ENCODE measurements around the gene DONSON.
"Not testable (repeated sequence)": the region's sequence is repeated elsewhere in the genome, so short reads cannot be mapped to it uniquely, and the experiment has no call there.

DONSON gene

GRCh38 chr21:33578214-33578613 is 10.3 kb downstream of the DONSON start:
- Mint-ChIP-seq H3K27ac (peak overlapping the region; percentile 30), H3K4me3 (no peak overlapping the region), H3K27me3 (no peaks in the 10 kb centered on the region), H3K36me3 (peaks cover 5% of the 10 kb centered on the region), H3K4me1 (peaks cover 7% of the 10 kb centered on the region), H3K9me3 (no peaks in the 10 kb centered on the region)

GRCh38 chr21:33576741-33577141 is 11.7 kb downstream of the DONSON start:
- H3K36me3 Mint-ChIP-seq, H3K27me3 Mint-ChIP-seq, H3K9me3 Mint-ChIP-seq, H3K4me1 Mint-ChIP-seq, H3K4me3 Mint-ChIP-seq: not testable (repeated sequence)
- H3K27ac Mint-ChIP-seq = peak overlapping the region; percentile 77

GRCh38 chr21:33572350-33572749 is 16.1 kb downstream of the DONSON start:
- H3K9me3 Mint-ChIP-seq = no peaks in the 10 kb centered on the region
- no peaks in the 10 kb centered on the region for H3K27me3 Mint-ChIP-seq
- H3K27ac Mint-ChIP-seq = peak overlapping the region; percentile 23
- H3K36me3 Mint-ChIP-seq = peaks cover 5% of the 10 kb centered on the region
- peaks cover 21% of the 10 kb centered on the region for H3K4me1 Mint-ChIP-seq
- H3K4me3 Mint-ChIP-seq = no peak overlapping the region

- H3K4me3 Mint-ChIP-seq = no peak overlapping the region
- H3K4me1 Mint-ChIP-seq = peaks cover 31% of the 10 kb centered on the region
- H3K27me3 Mint-ChIP-seq = no peaks in the 10 kb centered on the region
- peak overlapping the region; percentile 3 for H3K27ac Mint-ChIP-seq
- peaks cover 7% of the 10 kb centered on the region for H3K36me3 Mint-ChIP-seq
- no peaks in the 10 kb centered on the region for H3K9me3 Mint-ChIP-seq
Measured at GRCh38 chr21:33569991-33570390, 18.5 kb downstream of the DONSON start.

- no peak overlapping the region for H3K27ac Mint-ChIP-seq
- H3K9me3 Mint-ChIP-seq = no peaks in the 10 kb centered on the region
- H3K4me1 Mint-ChIP-seq = peaks cover 42% of the 10 kb centered on the region
- no peaks in the 10 kb centered on the region for H3K27me3 Mint-ChIP-seq
- no peak overlapping the region for H3K4me3 Mint-ChIP-seq
- peaks cover 9% of the 10 kb centered on the region for H3K36me3 Mint-ChIP-seq
Measured at GRCh38 chr21:33568448-33568847, 20.0 kb downstream of the DONSON start.

GRCh38 chr21:33567914-33568313 is 20.6 kb downstream of the DONSON start:
- H3K9me3 Mint-ChIP-seq = no peaks in the 10 kb centered on the region
- H3K4me1 Mint-ChIP-seq = peaks cover 48% of the 10 kb centered on the region
- peak overlapping the region; percentile 2 for H3K27ac Mint-ChIP-seq
- H3K4me3 Mint-ChIP-seq = no peak overlapping the region
- peaks cover 11% of the 10 kb centered on the region for H3K36me3 Mint-ChIP-seq
- H3K27me3 Mint-ChIP-seq = no peaks in the 10 kb centered on the region

- H3K36me3 Mint-ChIP-seq = peaks cover 11% of the 10 kb centered on the region
- H3K4me3 Mint-ChIP-seq = no peak overlapping the region
- H3K9me3 Mint-ChIP-seq = no peaks in the 10 kb centered on the region
- H3K4me1 Mint-ChIP-seq = peaks cover 56% of the 10 kb centered on the region
- H3K27me3 Mint-ChIP-seq = no peaks in the 10 kb centered on the region
- H3K27ac Mint-ChIP-seq = no peak overlapping the region
Measured at GRCh38 chr21:33566514-33566913, 22.0 kb downstream of the DONSON start.

- H3K4me1 Mint-ChIP-seq = peaks cover 66% of the 10 kb centered on the region
- H3K4me3 Mint-ChIP-seq = no peak overlapping the region
- H3K27me3 Mint-ChIP-seq = no peaks in the 10 kb centered on the region
- no peaks in the 10 kb centered on the region for H3K9me3 Mint-ChIP-seq
- no peak overlapping the region for H3K27ac Mint-ChIP-seq
- peaks cover 30% of the 10 kb centered on the region for H3K36me3 Mint-ChIP-seq
Measured at GRCh38 chr21:33562389-33562788, 26.1 kb downstream of the DONSON start.

GRCh38 chr21:33561373-33561772 is 27.1 kb downstream of the DONSON start:
- peak overlapping the region; percentile 59 for H3K27ac Mint-ChIP-seq
- H3K27me3 Mint-ChIP-seq = no peaks in the 10 kb centered on the region
- peaks cover 34% of the 10 kb centered on the region for H3K36me3 Mint-ChIP-seq
- H3K4me1 Mint-ChIP-seq = peaks cover 68% of the 10 kb centered on the region
- H3K9me3 Mint-ChIP-seq = no peaks in the 10 kb centered on the region
- peak overlapping the region; percentile 9 for H3K4me3 Mint-ChIP-seq

GRCh38 chr21:33560965-33561364 is 27.5 kb downstream of the DONSON start:
- no peaks in the 10 kb centered on the region for H3K27me3 Mint-ChIP-seq
- peaks cover 72% of the 10 kb centered on the region for H3K4me1 Mint-ChIP-seq
- no peaks in the 10 kb centered on the region for H3K9me3 Mint-ChIP-seq
- peak overlapping the region; percentile 59 for H3K27ac Mint-ChIP-seq
- peaks cover 38% of the 10 kb centered on the region for H3K36me3 Mint-ChIP-seq
- H3K4me3 Mint-ChIP-seq = peak overlapping the region; percentile 9

- peaks cover 75% of the 10 kb centered on the region for H3K4me1 Mint-ChIP-seq
- H3K4me3 Mint-ChIP-seq = no peak overlapping the region
- H3K27ac Mint-ChIP-seq = no peak overlapping the region
- H3K36me3 Mint-ChIP-seq = peaks cover 43% of the 10 kb centered on the region
- H3K27me3 Mint-ChIP-seq = no peaks in the 10 kb centered on the region
- H3K9me3 Mint-ChIP-seq = no peaks in the 10 kb centered on the region
Measured at GRCh38 chr21:33559813-33560212, 28.7 kb downstream of the DONSON start.

- Mint-ChIP-seq H3K27me3 (no peaks in the 10 kb centered on the region), H3K9me3 (no peaks in the 10 kb centered on the region), H3K4me3 (peak overlapping the region; percentile 24), H3K36me3 (peaks cover 48% of the 10 kb centered on the region), H3K4me1 (peaks cover 79% of the 10 kb centered on the region), H3K27ac (no peak overlapping the region)
Measured at GRCh38 chr21:33558777-33559421, 29.6 kb downstream of the DONSON start.

- H3K36me3 Mint-ChIP-seq = peaks cover 47% of the 10 kb centered on the region
- peaks cover 74% of the 10 kb centered on the region for H3K4me1 Mint-ChIP-seq
- H3K27me3 Mint-ChIP-seq = no peaks in the 10 kb centered on the region
- H3K9me3 Mint-ChIP-seq = no peaks in the 10 kb centered on the region
- H3K4me3 Mint-ChIP-seq = no peak overlapping the region
- H3K27ac Mint-ChIP-seq = no peak overlapping the region
Measured at GRCh38 chr21:33557447-33557846, 31.0 kb downstream of the DONSON start.

- Mint-ChIP-seq H3K4me3 (peak overlapping the region; percentile 72), H3K4me1 (peaks cover 60% of the 10 kb centered on the region), H3K9me3 (no peaks in the 10 kb centered on the region), H3K27ac (no peak overlapping the region), H3K36me3 (peaks cover 43% of the 10 kb centered on the region), H3K27me3 (no peaks in the 10 kb centered on the region)
Measured at GRCh38 chr21:33554982-33555344, 33.5 kb downstream of the DONSON start.

GRCh38 chr21:33554236-33554981 is 34.1 kb downstream of the DONSON start:
- peaks cover 66% of the 10 kb centered on the region for H3K4me1 Mint-ChIP-seq
- H3K27me3 Mint-ChIP-seq = no peaks in the 10 kb centered on the region
- peak overlapping the region; percentile 56 for H3K27ac Mint-ChIP-seq
- H3K4me3 Mint-ChIP-seq = peak overlapping the region; percentile 63
- peaks cover 39% of the 10 kb centered on the region for H3K36me3 Mint-ChIP-seq
- no peaks in the 10 kb centered on the region for H3K9me3 Mint-ChIP-seq

- Mint-ChIP-seq H3K4me1 (peaks cover 66% of the 10 kb centered on the region), H3K9me3 (no peaks in the 10 kb centered on the region), H3K4me3 (no peak overlapping the region), H3K27me3 (no peaks in the 10 kb centered on the region), H3K36me3 (peaks cover 33% of the 10 kb centered on the region), H3K27ac (no peak overlapping the region)
Measured at GRCh38 chr21:33552999-33553598, 35.4 kb downstream of the DONSON start.
